SU-DHL-6 (cell line): ENCODE data around the gene SLCO1C1.
"Not testable (repeated sequence)": the region's sequence is repeated elsewhere in the genome, so short reads cannot be mapped to it uniquely, and the experiment has no call there.

ENCODE experiments used
- H2AFZ ChIP-seq: fragments of 200-600 bp; sonication (generic); 2 replicates; pipeline ENCODE4 v1.6.1; 2014; ENCODE audit warnings: low read depth, mild to moderate bottlenecking, moderate library complexity, mixed read lengths, antibody characterized with exemption, low read length; ENCODE audit not compliant: severe bottlenecking
- H3F3A ChIP-seq: fragments of 200-600 bp; shearing (Covaris generic); 2 replicates; pipeline ENCODE4 v1.6.0; 2016; ENCODE audit warnings: antibody characterized with exemption, mild to moderate bottlenecking; ENCODE audit not compliant: insufficient read depth
- H3K27ac ChIP-seq: fragments of 200-600 bp; sonication (generic); 2 replicates; pipeline ENCODE4 v1.5.1; 2016; ENCODE audit warnings: low read depth, mild to moderate bottlenecking, low read length, moderate library complexity, mixed read lengths
- H3K27me3 ChIP-seq: fragments of 200-600 bp; sonication (generic), shearing (Covaris generic); 2 replicates; pipeline ENCODE4 v1.6.0; 2014; ENCODE audit warnings: mild to moderate bottlenecking, low read length
- H3K36me3 ChIP-seq: fragments of 200-600 bp; sonication (generic); 2 replicates; pipeline ENCODE4 v1.6.1; 2014; ENCODE audit warnings: mild to moderate bottlenecking, low read length, mixed read lengths
- H3K4me2 ChIP-seq: fragments of 300-600, 200-600 bp; shearing (Covaris generic), sonication (generic); 2 replicates; pipeline ENCODE4 v1.6.0; 2014; ENCODE audit warnings: low read length, low read depth, mild to moderate bottlenecking; ENCODE audit not compliant: poor library complexity, severe bottlenecking
- H3K4me3 ChIP-seq: fragments of 200-600 bp; sonication (generic); 2 replicates; pipeline ENCODE4 v1.5.1; 2014; ENCODE audit warnings: antibody characterized with exemption, low read length, mild to moderate bottlenecking, mixed read lengths; ENCODE audit not compliant: insufficient read depth, poor library complexity, severe bottlenecking
- H3K79me2 ChIP-seq: fragments of 200-600 bp; sonication (generic); 2 replicates; pipeline ENCODE4 v1.6.1; 2014; ENCODE audit warnings: mild to moderate bottlenecking, low read length, moderate library complexity; ENCODE audit not compliant: insufficient read depth
- H3K9ac ChIP-seq: fragments of 200-600 bp; sonication (generic); 2 replicates; pipeline ENCODE4 v1.7.0; 2014; ENCODE audit warnings: mild to moderate bottlenecking, low read length
- H3K9me2 ChIP-seq: fragments of 200-600 bp; sonication (generic); replicated peaks from 2 replicates; pipeline ENCODE4 v1.6.1; 2014; ENCODE audit warnings: low read length; ENCODE audit not compliant: insufficient read depth
- H3K9me3 ChIP-seq: fragments of 200-600 bp; sonication (generic); 2 replicates; pipeline ENCODE4 v1.6.1; 2014; ENCODE audit warnings: low read length, mixed read lengths; ENCODE audit not compliant: insufficient read depth
- H4K20me1 ChIP-seq: fragments of 200-600 bp; sonication (generic); 2 replicates; pipeline ENCODE4 v1.6.1; 2014; ENCODE audit warnings: low read depth, mild to moderate bottlenecking, antibody characterized with exemption, low read length, moderate library complexity, mixed read lengths
- CTCF ChIP-seq: fragments of 200-600 bp; sonication (generic); IDR thresholded peaks from one replicate; pipeline ENCODE4 v1.5.1; 2017; ENCODE audit warnings: antibody characterized with exemption, mild to moderate bottlenecking, low read length, moderate library complexity; ENCODE audit not compliant: insufficient read depth, poor library complexity, severe bottlenecking
- EZH2phosphoT487 ChIP-seq: fragments of 200-600 bp; sonication (generic), shearing (Covaris generic); conservative IDR thresholded peaks from 2 replicates; pipeline ENCODE4 v1.6.1; 2018; ENCODE audit warnings: mild to moderate bottlenecking, antibody characterized with exemption, low read length, moderate library complexity, mixed read lengths

Gene SLCO1C1

DNA sequence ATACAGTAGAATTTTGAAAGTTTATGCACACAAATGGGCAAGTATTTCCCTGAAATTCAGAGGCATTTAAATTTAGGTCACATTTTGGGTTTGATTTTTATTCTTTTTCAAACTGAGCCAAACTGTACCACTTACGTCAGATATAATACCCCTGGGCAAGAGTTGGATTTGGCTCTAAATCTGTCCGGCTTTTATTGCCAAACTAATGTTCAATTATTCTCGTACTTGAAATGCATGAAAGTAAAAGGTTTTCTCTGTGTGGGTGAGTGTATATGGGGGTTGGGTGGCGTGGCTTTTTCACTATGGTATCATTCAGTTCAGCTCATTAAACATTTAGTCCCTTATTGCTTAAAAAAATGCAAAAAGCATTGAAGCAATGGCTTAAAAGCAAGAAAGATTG, 55.9 kb downstream of the SLCO1C1 start:
- no peaks in the 10 kb centered on the region for H3K9me3 ChIP-seq
- no peak for TF ChIP-seq CTCF
- no peak for TF ChIP-seq EZH2phosphoT487
- no peaks in the 10 kb centered on the region for H3K9me2 ChIP-seq
- no peak overlapping the region for H2AFZ ChIP-seq
- H3K9ac ChIP-seq, result no peak overlapping the region
- no peak overlapping the region for H3K27ac ChIP-seq
- no peak overlapping the region for H3K4me2 ChIP-seq
- H3K36me3 ChIP-seq, result no peaks in the 10 kb centered on the region
- H3K4me3 ChIP-seq, result no peak overlapping the region
- no peaks in the 10 kb centered on the region for H3F3A ChIP-seq
- H3K79me2 ChIP-seq, result no peaks in the 10 kb centered on the region
- H3K27me3 ChIP-seq, result no peaks in the 10 kb centered on the region
- no peaks in the 10 kb centered on the region for H4K20me1 ChIP-seq

- Histone ChIP-seq H3K4me3 (no peak overlapping the region), H3K27me3 (no peaks in the 10 kb centered on the region), H3K9me2 (no peaks in the 10 kb centered on the region), H3K36me3 (no peaks in the 10 kb centered on the region), H2AFZ (no peak overlapping the region), H3F3A (no peaks in the 10 kb centered on the region), H3K4me2 (no peak overlapping the region), H3K9ac (no peak overlapping the region), H3K27ac (no peak overlapping the region), H3K9me3 (no peaks in the 10 kb centered on the region), H3K79me2 (no peaks in the 10 kb centered on the region), H4K20me1 (no peaks in the 10 kb centered on the region)
- no peak for TF ChIP-seq CTCF
- TF ChIP-seq EZH2phosphoT487, result no peak
Measured at GRCh38 chr12:20777420-20777819, 82.3 kb downstream of the SLCO1C1 start.

DNA sequence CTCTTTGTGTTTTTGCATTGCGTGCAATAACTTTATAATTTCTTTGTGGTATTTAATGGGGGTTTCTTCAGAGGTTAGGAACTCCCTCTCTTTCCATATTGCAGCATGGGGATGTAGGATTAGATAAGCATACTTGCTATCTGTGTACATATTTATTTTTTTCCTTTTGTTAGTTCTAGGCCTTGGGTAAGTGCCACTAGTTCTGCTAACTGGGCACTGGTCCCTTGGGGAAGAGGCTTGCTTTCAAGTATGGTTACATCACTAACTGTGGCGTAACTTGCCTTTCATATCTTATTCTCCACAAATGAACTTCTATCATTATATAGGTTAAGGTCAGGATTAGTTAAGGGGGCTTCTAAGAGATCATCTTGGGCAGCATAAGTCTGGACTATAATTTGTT, 83.8 kb downstream of the SLCO1C1 start:
- no peak overlapping the region for H3K4me2 ChIP-seq
- H3K79me2 ChIP-seq, result no peaks in the 10 kb centered on the region
- no peak overlapping the region for H3K9ac ChIP-seq
- no peak overlapping the region for H2AFZ ChIP-seq
- no peak overlapping the region for H3K27ac ChIP-seq
- H3F3A ChIP-seq, result no peaks in the 10 kb centered on the region
- H3K9me2 ChIP-seq, result no peaks in the 10 kb centered on the region
- no peak overlapping the region for H3K4me3 ChIP-seq
- H3K36me3 ChIP-seq, result no peaks in the 10 kb centered on the region
- H3K9me3 ChIP-seq, result no peaks in the 10 kb centered on the region
- no peak for TF ChIP-seq CTCF
- TF ChIP-seq EZH2phosphoT487, result no peak
- H3K27me3 ChIP-seq, result no peaks in the 10 kb centered on the region
- H4K20me1 ChIP-seq, result no peaks in the 10 kb centered on the region

GRCh38 chr12:20779971-20780370, 84.8 kb downstream of the SLCO1C1 start:
- H3K9ac ChIP-seq, H3K79me2 ChIP-seq, H2AFZ ChIP-seq, H3K9me2 ChIP-seq, H3F3A ChIP-seq, H3K4me3 ChIP-seq, H3K9me3 ChIP-seq, H3K36me3 ChIP-seq, H3K27ac ChIP-seq, H4K20me1 ChIP-seq, H3K4me2 ChIP-seq, H3K27me3 ChIP-seq: not testable (repeated sequence)

- H3K27me3 ChIP-seq, H3K79me2 ChIP-seq, H3K27ac ChIP-seq, H4K20me1 ChIP-seq, H3K36me3 ChIP-seq, H3K9me3 ChIP-seq, H3F3A ChIP-seq, H3K4me2 ChIP-seq, H3K4me3 ChIP-seq, H2AFZ ChIP-seq, H3K9ac ChIP-seq, H3K9me2 ChIP-seq: not testable (repeated sequence)
Measured at GRCh38 chr12:20783796-20784357, 88.7 kb downstream of the SLCO1C1 start.
